Measurements from ENCODE around the gene APBA1. TPM values are rescaled to one million over a fixed set of nuclear protein-coding genes. Genes with fewer than 3 reads are reported as not detected.

Gene APBA1
- total and polyA plus RNA-seq, 2 donors (not counting 3 experiments of a cell fraction or from before 2014, with no cell fraction given): 6.1 to 11.3 TPM

DNA sequence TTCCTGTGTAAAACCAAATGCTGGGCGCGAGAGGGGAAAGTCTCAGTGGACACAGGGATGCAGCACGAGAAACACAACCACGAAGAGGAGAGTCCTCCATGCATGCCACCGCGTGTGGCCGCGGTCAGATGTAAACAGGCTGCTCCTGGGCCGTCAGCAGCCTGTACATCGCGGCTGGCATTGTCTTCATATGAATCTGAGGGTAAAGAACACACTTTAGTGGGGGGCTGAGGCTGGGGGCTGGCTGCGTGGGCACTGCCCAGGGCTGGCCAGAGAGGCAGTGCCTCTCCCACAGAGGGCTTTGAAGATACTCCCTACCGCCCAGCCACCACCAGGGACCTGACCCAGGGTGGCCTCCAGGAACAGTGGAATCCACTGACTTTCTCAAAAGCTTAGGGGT is 241.0 kb downstream of the APBA1 start:
- ChIA-PET CTCF (no interaction called here), POLR2A (no interaction called here)
- H3K4me3 ChIP-seq (replicated peaks in 1 of 3; ENCODE audit: insufficient read depth in 1 of 3, low read depth in 1 of 3, low read length in 3 of 3): no peak overlapping the region
- no peaks in the 10 kb centered on the region for H3K4me1 ChIP-seq (ENCODE audit: control insufficient read depth, extremely low read depth, insufficient read depth, low read length)
- H2AFZ ChIP-seq (ENCODE audit: low read depth, low read length): no peak overlapping the region
- H4K20me1 ChIP-seq (replicated peaks; ENCODE audit: control insufficient read depth, extremely low read depth, insufficient read depth, low read length): no peaks in the 10 kb centered on the region
- FAIRE-seq (no peak), DNase-seq (ENCODE audit: low read depth, low spot score) (no peak)
- dilution Hi-C loops (cut with MboI; ENCODE audit: extremely low pct_ligation_motif_present, low sequenced_read_pairs) (no loop called here), intact Hi-C loops (cut with micrococcal nuclease) (no loop called here)
- no TSS peak for BruUV-seq (replicated peaks)
- no peak overlapping the region for H3K4me2 ChIP-seq (ENCODE audit: insufficient read depth, low read length)
- H3K27ac ChIP-seq (ENCODE audit: insufficient read depth, low read depth, low read length): no peak overlapping the region
- no peaks in the 10 kb centered on the region for H3K9me3 ChIP-seq (replicated peaks; ENCODE audit: control insufficient read depth, insufficient read depth, low read length)
- no peaks in the 10 kb centered on the region for H3K79me2 ChIP-seq (ENCODE audit: control insufficient read depth, insufficient read depth, low read length)
- H3K9me1 ChIP-seq (replicated peaks; ENCODE audit: control insufficient read depth, extremely low read depth, insufficient read depth, low read length): no peaks in the 10 kb centered on the region
- no peaks in the 10 kb centered on the region for H3K27me3 ChIP-seq (ENCODE audit: control insufficient read depth in 2 of 2, insufficient read depth in 2 of 2, low read length in 2 of 2)
- peaks cover 0 to 2% of the 10 kb centered on the region in 2 experiments for H3K36me3 ChIP-seq (ENCODE audit: control insufficient read depth in 2 of 2, extremely low read depth in 1 of 2, insufficient read depth in 2 of 2, low read length in 2 of 2)
- H3K9ac ChIP-seq (replicated peaks; ENCODE audit: extremely low read depth, insufficient read depth, low read length): no peak overlapping the region
- TF ChIP-seq JUN (IDR thresholded peaks at IDR 0.05; ENCODE audit: borderline replicate concordance, insufficient read depth, insufficient read length, low read depth) (no peak), EZH2 (IDR thresholded peaks at IDR 0.05; ENCODE audit: borderline replicate concordance, low read depth, low read length, severe bottlenecking) (no peak), FOS (IDR thresholded peaks at IDR 0.05; ENCODE audit: borderline replicate concordance, insufficient read depth, low read length) (no peak), POLR2AphosphoS5 (IDR thresholded peaks at IDR 0.05; ENCODE audit: insufficient read depth, low read depth, low read length) (no peak), POLR2A (IDR thresholded peaks at IDR 0.05; ENCODE audit: low read depth, low read length) (no peak), MYC (IDR thresholded peaks at IDR 0.05; ENCODE audit: low read depth, low read length) (no peak), GATA2 (IDR thresholded peaks at IDR 0.05; ENCODE audit: insufficient read depth, insufficient read length, low read depth, low read length) (no peak)
- TF ChIP-seq, protein P1, sequence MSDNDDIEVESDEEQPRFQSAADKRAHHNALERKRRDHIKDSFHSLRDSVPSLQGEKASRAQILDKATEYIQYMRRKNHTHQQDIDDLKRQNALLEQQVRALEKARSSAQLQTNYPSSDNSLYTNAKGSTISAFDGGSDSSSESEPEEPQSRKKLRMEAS (IDR thresholded peaks at IDR 0.05; ENCODE audit: insufficient read depth, insufficient read length): no peak
- TF ChIP-seq, protein P2, sequence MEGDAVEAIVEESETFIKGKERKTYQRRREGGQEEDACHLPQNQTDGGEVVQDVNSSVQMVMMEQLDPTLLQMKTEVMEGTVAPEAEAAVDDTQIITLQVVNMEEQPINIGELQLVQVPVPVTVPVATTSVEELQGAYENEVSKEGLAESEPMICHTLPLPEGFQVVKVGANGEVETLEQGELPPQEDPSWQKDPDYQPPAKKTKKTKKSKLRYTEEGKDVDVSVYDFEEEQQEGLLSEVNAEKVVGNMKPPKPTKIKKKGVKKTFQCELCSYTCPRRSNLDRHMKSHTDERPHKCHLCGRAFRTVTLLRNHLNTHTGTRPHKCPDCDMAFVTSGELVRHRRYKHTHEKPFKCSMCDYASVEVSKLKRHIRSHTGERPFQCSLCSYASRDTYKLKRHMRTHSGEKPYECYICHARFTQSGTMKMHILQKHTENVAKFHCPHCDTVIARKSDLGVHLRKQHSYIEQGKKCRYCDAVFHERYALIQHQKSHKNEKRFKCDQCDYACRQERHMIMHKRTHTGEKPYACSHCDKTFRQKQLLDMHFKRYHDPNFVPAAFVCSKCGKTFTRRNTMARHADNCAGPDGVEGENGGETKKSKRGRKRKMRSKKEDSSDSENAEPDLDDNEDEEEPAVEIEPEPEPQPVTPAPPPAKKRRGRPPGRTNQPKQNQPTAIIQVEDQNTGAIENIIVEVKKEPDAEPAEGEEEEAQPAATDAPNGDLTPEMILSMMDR (IDR thresholded peaks at IDR 0.05; ENCODE audit: extremely low read depth in 1 of 2, insufficient read depth in 1 of 2, low read depth in 1 of 2, low read length in 2 of 2): no peak
